ENCODE measurements around the gene LRRC74B. TPM values are rescaled to one million over a fixed set of nuclear protein-coding genes. Genes with fewer than 3 reads are reported as not detected.

Gene LRRC74B
- total RNA-seq, 2 donors from 2014 or later, result not detected

- no peak overlapping the region for H3K27ac ChIP-seq
- ATAC-seq (no peak), DNase-seq (no peak)
- TF ChIP-seq POLR2A (IDR thresholded peaks at IDR 0.05) (no peak), CTCF (IDR thresholded peaks at IDR 0.05) (no peak)
- H3K9me3 ChIP-seq, result no peaks in the 10 kb centered on the region
- no peaks in the 10 kb centered on the region for H3K36me3 ChIP-seq (replicated peaks in 1 of 2; ENCODE audit: insufficient read depth in 1 of 2, low read depth in 2 of 2)
- H3K4me3 ChIP-seq, result no peak overlapping the region
- intact Hi-C loops (cut with DNase I), result no loop called here
- 70 to 74% methylated on average over 4 of the region's 4 CpGs for WGBS, 2 donors
- H3K27me3 ChIP-seq, result no peaks in the 10 kb centered on the region
- no peaks in the 10 kb centered on the region for H3K4me1 ChIP-seq
Measured at GRCh38 chr22:21108379-21109115, 62.8 kb downstream of the LRRC74B start.

MicroRNAs within 50 kb of the gene (microRNA counts, 767-probe panel; counts per million panel counts)
- 0 to 736 counts per million in 2 donors for microRNA hsa-miR-649

Small RNAs within 50 kb of the gene (microRNA-seq; reads per million reads assigned to microRNA genes)
- gene MIR649 (ENCODE audit: borderline number of aligned reads in 2 of 2, borderline replicate concordance in 2 of 2), result 0 reads per million in 2 donors

Small RNAs within 50 kb of the gene (small RNA-seq; reads per million reads assigned to genes)
- not detected for gene MIR649

Other genes starting within 250 kb of the LRRC74B start
- gene PI4KA, start 187.1 kb upstream of the LRRC74B start, total RNA-seq, result 10 to 100 TPM; 42.5 to 47.2 TPM
- gene SNAP29, start 186.9 kb upstream of the LRRC74B start, total RNA-seq, result 1 to 10 TPM; 7.6 to 9.6 TPM
- gene CRKL, start 128.5 kb upstream of the LRRC74B start, total RNA-seq, result 10 to 100 TPM; 18.2 to 25.4 TPM
- gene AIFM3, start 78.7 kb upstream of the LRRC74B start, total RNA-seq, result 1 to 10 TPM in 1 of 2 donors, under 1 TPM in 1; 0.78 to 3.0 TPM
- 10 to 100 TPM; 25.7 to 66.9 TPM for gene LZTR1, start 63.6 kb upstream of the LRRC74B start, total RNA-seq
- gene THAP7, start 43.8 kb upstream of the LRRC74B start, total RNA-seq, result 10 to 100 TPM; 17.1 to 20.2 TPM
- gene P2RX6, start 30.8 kb upstream of the LRRC74B start, total RNA-seq, result not detected
- gene SLC7A4, start 13.4 kb upstream of the LRRC74B start, total RNA-seq, result 1 to 10 TPM; 1.3 to 1.8 TPM